ENCODE results near the gene SLAMF7. TPM values are rescaled to one million over a fixed set of nuclear protein-coding genes. Genes with fewer than 3 reads are reported as not detected.
"Not testable (repeated sequence)": the region's sequence is repeated elsewhere in the genome, so short reads cannot be mapped to it uniquely, and the experiment has no call there.

Gene SLAMF7
- total and polyA plus RNA-seq, 9 donors, result 0.09 to 0.49 (median 0.29) TPM

DNA sequence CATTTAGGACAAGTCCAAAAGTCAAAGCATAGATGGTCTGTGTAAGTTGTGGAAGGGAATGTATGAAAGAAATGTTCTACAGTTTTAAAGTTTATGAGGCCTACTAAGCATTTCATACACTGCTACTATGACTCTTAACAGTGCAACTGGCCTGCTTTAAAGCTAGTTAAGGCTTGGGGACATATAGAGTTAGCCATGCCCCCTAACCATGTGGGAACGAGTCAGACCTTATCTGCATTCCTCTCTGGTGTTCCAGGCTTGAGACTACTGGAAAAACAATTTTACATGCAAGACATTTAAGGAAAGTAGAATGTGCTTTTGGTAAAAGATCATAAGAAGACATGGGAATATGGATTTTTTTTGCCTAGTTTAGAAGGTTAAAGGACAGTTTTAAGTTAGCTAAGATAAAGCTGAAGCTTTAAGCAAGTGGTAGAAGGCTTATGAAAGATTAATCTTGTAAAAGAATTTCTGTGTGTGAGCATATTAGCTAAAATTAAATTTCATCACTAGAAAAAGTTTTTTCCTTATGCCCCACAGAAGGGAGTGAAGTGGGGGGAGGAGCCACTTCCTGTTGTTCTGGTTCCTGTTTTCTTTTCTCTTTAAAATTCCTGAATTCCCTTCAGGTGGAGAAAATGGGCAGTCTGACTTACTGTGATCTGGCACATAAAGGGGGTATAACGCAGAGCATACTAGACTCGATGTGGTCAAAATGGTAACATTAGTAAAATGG lies 18.5 kb upstream of the SLAMF7 start:
- Histone ChIP-seq H3K4me1 (ENCODE audit: control insufficient read depth, insufficient read depth, low read length) (no peaks in the 10 kb centered on the region), H3K36me3 (ENCODE audit: control insufficient read depth, insufficient read depth, low read length) (no peaks in the 10 kb centered on the region), H3K27ac (ENCODE audit: low read length) (no peak overlapping the region), H3K4me3 (ENCODE audit: low read length) (no peak overlapping the region), H3K27me3 (ENCODE audit: control insufficient read depth, insufficient read depth, low read length) (no peaks in the 10 kb centered on the region), H3K9me3 (replicated peaks; ENCODE audit: control insufficient read depth, low read depth, low read length) (no peaks in the 10 kb centered on the region)
- DNase-seq, result no peak
- no CpG with 5 or more reads among the region's 3 CpGs for WGBS (ENCODE audit: insufficient coverage)

DNA sequence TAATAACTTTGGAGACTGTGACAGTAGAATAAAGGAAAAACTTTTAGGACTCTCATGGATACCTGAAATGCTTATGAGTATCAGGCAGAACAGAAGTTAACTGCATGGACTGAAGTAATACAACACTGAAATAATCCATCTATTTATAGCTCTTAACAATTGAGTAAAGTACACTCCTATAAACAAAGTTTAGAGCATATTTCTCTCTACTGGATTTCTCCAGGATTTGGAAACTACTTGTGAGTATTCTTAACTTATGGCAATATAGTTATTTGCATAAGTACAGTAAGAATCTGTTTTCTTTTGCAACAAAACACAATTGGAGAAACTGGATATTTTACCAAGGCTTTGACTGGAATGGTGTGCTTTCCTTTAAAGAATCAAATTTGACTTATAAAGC lies 17.6 kb upstream of the SLAMF7 start:
- H3K27ac ChIP-seq (ENCODE audit: low read length), result no peak overlapping the region
- H3K36me3 ChIP-seq (ENCODE audit: control insufficient read depth, insufficient read depth, low read length), result no peaks in the 10 kb centered on the region
- H3K4me1 ChIP-seq (ENCODE audit: control insufficient read depth, insufficient read depth, low read length), result no peaks in the 10 kb centered on the region
- no peaks in the 10 kb centered on the region for H3K9me3 ChIP-seq (replicated peaks; ENCODE audit: control insufficient read depth, low read depth, low read length)
- no peak overlapping the region for H3K4me3 ChIP-seq (ENCODE audit: low read length)
- H3K27me3 ChIP-seq (ENCODE audit: control insufficient read depth, insufficient read depth, low read length), result no peaks in the 10 kb centered on the region
- no peak for DNase-seq

GRCh38 chr1:160722726-160723125 lies 16.3 kb upstream of the SLAMF7 start:
- Histone ChIP-seq H3K27ac (ENCODE audit: low read length) (no peak overlapping the region), H3K36me3 (ENCODE audit: control insufficient read depth, insufficient read depth, low read length) (no peaks in the 10 kb centered on the region), H3K4me3 (ENCODE audit: low read length) (no peak overlapping the region), H3K4me1 (ENCODE audit: control insufficient read depth, insufficient read depth, low read length) (no peaks in the 10 kb centered on the region), H3K27me3 (ENCODE audit: control insufficient read depth, insufficient read depth, low read length) (no peaks in the 10 kb centered on the region), H3K9me3 (replicated peaks; ENCODE audit: control insufficient read depth, low read depth, low read length) (no peaks in the 10 kb centered on the region)
- 79% methylated on average over 8 of the region's 10 CpGs for WGBS (ENCODE audit: insufficient coverage)
- DNase-seq, result no peak

DNA sequence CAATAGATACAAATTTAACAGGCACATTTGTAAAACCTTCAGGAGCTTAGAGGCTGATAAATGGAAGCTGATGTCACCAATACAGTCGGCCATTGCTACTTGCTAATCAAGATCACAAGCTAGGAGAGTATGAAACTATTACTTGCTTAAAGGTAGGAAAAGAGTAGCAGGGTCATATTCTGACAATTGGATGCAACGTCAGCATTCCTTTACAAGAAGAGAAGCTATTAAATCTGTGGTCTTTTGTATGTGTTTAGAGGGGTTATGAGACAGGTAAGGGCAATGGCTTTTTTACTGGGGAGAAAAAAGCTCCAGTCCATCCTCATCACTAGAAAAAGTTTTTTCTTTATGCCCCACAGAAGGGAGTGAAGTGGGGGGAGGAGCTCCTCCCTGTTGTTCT lies 15.7 kb upstream of the SLAMF7 start:
- WGBS (ENCODE audit: insufficient coverage), result no CpG with 5 or more reads among the region's 2 CpGs
- Histone ChIP-seq H3K27me3 (ENCODE audit: control insufficient read depth, insufficient read depth, low read length) (no peaks in the 10 kb centered on the region), H3K27ac (ENCODE audit: low read length) (no peak overlapping the region), H3K36me3 (ENCODE audit: control insufficient read depth, insufficient read depth, low read length) (no peaks in the 10 kb centered on the region), H3K4me1 (ENCODE audit: control insufficient read depth, insufficient read depth, low read length) (no peaks in the 10 kb centered on the region), H3K4me3 (ENCODE audit: low read length) (no peak overlapping the region), H3K9me3 (replicated peaks; ENCODE audit: control insufficient read depth, low read depth, low read length) (no peaks in the 10 kb centered on the region)
- DNase-seq, result no peak

GRCh38 chr1:160724465-160725242 lies 14.4 kb upstream of the SLAMF7 start:
- WGBS (ENCODE audit: insufficient coverage), result 51% methylated on average over 9 of the region's 11 CpGs
- Histone ChIP-seq H3K4me1 (ENCODE audit: control insufficient read depth, insufficient read depth, low read length) (no peaks in the 10 kb centered on the region), H3K27ac (ENCODE audit: low read length) (no peak overlapping the region), H3K4me3 (ENCODE audit: low read length) (no peak overlapping the region), H3K9me3 (replicated peaks; ENCODE audit: control insufficient read depth, low read depth, low read length) (no peaks in the 10 kb centered on the region), H3K36me3 (ENCODE audit: control insufficient read depth, insufficient read depth, low read length) (no peaks in the 10 kb centered on the region), H3K27me3 (ENCODE audit: control insufficient read depth, insufficient read depth, low read length) (no peaks in the 10 kb centered on the region)
- no peak for DNase-seq

DNA sequence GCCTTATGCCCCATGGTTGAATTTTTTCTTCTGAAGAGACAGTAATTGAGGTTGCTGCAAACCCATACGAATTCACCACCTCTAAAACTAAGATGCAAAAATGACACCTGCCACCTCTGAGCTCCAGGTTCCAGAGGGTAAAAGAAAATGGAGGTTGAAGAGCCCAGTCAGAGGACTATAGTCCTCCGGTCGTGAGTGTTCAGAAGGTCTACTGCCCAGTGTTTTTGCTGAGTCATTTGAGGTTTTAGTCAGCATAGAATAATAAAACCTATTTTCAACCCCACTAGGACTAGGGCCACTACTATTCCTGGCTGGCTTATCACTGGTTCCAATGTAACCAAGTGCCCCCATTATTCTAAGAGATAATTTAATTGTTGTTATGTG lies 12.9 kb upstream of the SLAMF7 start:
- no peaks in the 10 kb centered on the region for H3K36me3 ChIP-seq (ENCODE audit: control insufficient read depth, insufficient read depth, low read length)
- WGBS (ENCODE audit: insufficient coverage), result no CpG with 5 or more reads among the region's 3 CpGs
- no peak overlapping the region for H3K27ac ChIP-seq (ENCODE audit: low read length)
- H3K4me3 ChIP-seq (ENCODE audit: low read length), result no peak overlapping the region
- H3K27me3 ChIP-seq (ENCODE audit: control insufficient read depth, insufficient read depth, low read length), result no peaks in the 10 kb centered on the region
- no peaks in the 10 kb centered on the region for H3K9me3 ChIP-seq (replicated peaks; ENCODE audit: control insufficient read depth, low read depth, low read length)
- H3K4me1 ChIP-seq (ENCODE audit: control insufficient read depth, insufficient read depth, low read length), result no peaks in the 10 kb centered on the region
- DNase-seq, result no peak

GRCh38 chr1:160726498-160727315 lies 12.3 kb upstream of the SLAMF7 start:
- Histone ChIP-seq H3K9me3 (replicated peaks; ENCODE audit: control insufficient read depth, low read depth, low read length) (no peaks in the 10 kb centered on the region), H3K36me3 (ENCODE audit: control insufficient read depth, insufficient read depth, low read length) (no peaks in the 10 kb centered on the region), H3K27me3 (ENCODE audit: control insufficient read depth, insufficient read depth, low read length) (no peaks in the 10 kb centered on the region), H3K27ac (ENCODE audit: low read length) (no peak overlapping the region), H3K4me3 (ENCODE audit: low read length) (no peak overlapping the region), H3K4me1 (ENCODE audit: control insufficient read depth, insufficient read depth, low read length) (no peaks in the 10 kb centered on the region)
- DNase-seq, result peak; percentile 39
- WGBS (ENCODE audit: insufficient coverage), result 17% methylated on average over 6 of the region's 8 CpGs

- DNase-seq, result no peak
- Histone ChIP-seq H3K27me3 (ENCODE audit: control insufficient read depth, insufficient read depth, low read length) (no peaks in the 10 kb centered on the region), H3K9me3 (replicated peaks; ENCODE audit: control insufficient read depth, low read depth, low read length) (no peaks in the 10 kb centered on the region), H3K4me3 (ENCODE audit: low read length) (no peak overlapping the region), H3K27ac (ENCODE audit: low read length) (no peak overlapping the region), H3K36me3 (ENCODE audit: control insufficient read depth, insufficient read depth, low read length) (no peaks in the 10 kb centered on the region), H3K4me1 (ENCODE audit: control insufficient read depth, insufficient read depth, low read length) (no peaks in the 10 kb centered on the region)
These were observed 11.8 kb upstream of the SLAMF7 start for GRCh38 chr1:160727316-160727640.

DNA sequence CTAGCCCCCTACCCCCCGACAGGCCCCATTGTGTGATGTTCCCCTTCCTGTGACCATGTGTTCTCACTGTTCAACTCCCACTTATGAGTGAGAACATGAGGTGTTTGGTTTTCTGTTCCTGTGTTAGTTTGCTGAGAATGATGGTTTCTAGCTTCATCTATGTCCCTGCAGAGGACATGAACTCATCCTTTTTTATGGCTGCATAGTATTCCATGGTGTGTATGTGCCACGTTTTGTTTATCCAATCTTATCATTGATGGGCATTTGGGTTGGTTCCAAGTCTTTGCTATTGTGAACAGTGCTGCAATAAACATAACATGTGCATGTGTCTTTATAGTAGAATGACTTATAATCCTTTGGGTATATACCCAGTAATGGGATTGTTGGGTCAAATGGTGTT lies 7.5 kb upstream of the SLAMF7 start:
- H3K4me3 ChIP-seq (ENCODE audit: low read length); DNase-seq; H3K4me1 ChIP-seq (ENCODE audit: control insufficient read depth, insufficient read depth, low read length); H3K36me3 ChIP-seq (ENCODE audit: control insufficient read depth, insufficient read depth, low read length); H3K27ac ChIP-seq (ENCODE audit: low read length); H3K9me3 ChIP-seq (replicated peaks; ENCODE audit: control insufficient read depth, low read depth, low read length); H3K27me3 ChIP-seq (ENCODE audit: control insufficient read depth, insufficient read depth, low read length): not testable (repeated sequence)
- WGBS (ENCODE audit: insufficient coverage), result no CpG with 5 or more reads among the region's 2 CpGs

DNA sequence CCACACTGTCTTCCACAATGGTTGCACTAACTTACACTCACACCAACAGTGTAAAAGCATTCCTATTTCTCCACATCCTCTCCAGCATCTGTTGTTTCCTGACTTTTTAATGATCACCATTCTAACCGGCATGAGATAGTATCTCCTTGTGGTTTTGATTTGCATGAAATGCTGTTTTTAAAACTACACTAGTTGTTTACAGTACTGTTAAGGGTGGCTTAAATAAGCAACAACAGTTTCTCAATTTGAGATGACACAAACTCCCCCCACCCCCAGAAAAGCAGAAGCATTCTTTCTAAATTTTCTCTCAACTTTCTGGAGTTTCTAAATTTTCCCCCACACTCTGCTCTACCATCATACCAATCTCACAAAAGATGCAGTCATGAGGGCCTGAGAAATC lies 7.1 kb upstream of the SLAMF7 start:
- no peak for DNase-seq
- Histone ChIP-seq H3K4me1 (ENCODE audit: control insufficient read depth, insufficient read depth, low read length) (no peaks in the 10 kb centered on the region), H3K27me3 (ENCODE audit: control insufficient read depth, insufficient read depth, low read length) (no peaks in the 10 kb centered on the region), H3K4me3 (ENCODE audit: low read length) (no peak overlapping the region), H3K36me3 (ENCODE audit: control insufficient read depth, insufficient read depth, low read length) (no peaks in the 10 kb centered on the region), H3K9me3 (replicated peaks; ENCODE audit: control insufficient read depth, low read depth, low read length) (no peaks in the 10 kb centered on the region), H3K27ac (ENCODE audit: low read length) (no peak overlapping the region)
- no CpG with 5 or more reads among the region's 1 CpG for WGBS (ENCODE audit: insufficient coverage)
